GM19239 (cell line): Measurements from ENCODE around the gene ITPKB.
"Not testable (repeated sequence)": the region's sequence is repeated elsewhere in the genome, so short reads cannot be mapped to it uniquely, and the experiment has no call there.

ENCODE experiments used
- DNase-seq: peaks from one replicate; pipeline ENCODE4 v3.0.0; 2011; ENCODE audit warnings: low spot score; ENCODE audit not compliant: insufficient read length
- FAIRE-seq: peaks from 2 replicates; lab custom pipeline; 2011; peaks lifted over from hg19 to GRCh38; lab: Jason Lieb, UNC

The ITPKB gene

DNA sequence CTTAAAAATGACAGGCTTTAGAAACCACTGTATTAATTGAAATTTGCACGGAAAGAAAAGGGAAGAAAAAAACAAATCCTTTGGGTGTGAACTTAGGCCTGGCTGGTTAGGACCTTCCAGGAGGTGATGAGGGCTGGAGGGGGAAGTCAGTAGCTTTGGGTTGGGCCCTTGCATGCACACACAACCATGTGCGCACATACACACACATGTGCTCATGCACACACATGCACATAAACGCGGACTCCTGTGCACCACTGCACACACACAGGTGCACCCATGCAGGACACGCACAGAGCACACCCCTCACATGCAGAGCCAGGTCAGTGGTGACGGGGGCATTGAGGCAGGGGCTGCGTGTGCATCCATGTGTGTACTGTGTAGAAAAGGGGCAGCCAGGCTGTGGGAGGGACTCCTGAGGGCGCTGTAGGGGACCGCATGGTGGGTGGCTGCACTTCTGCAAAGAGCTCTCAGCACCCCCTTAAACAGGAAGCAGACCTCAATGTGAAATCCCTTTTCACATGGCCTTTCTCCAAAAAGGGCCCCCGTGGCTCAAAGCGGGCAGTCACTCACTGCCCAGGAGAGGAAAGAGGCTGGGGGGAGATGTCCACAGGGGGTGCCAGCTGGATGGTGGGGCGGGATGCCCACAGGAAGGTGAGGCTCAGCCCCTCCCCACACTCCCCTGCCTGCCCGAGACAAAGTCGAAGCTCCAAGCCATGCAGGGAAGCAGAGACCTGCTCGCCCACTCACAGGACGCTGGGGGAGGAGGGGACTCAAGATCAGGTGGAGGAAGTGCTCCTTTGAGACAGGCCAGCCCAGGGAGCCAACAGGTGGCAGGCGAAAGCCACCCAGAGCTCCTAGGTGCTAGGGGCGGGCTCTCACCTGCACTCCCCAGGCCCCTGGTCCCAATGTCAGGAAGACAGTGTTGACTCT, 95.2 kb downstream of the ITPKB start:
- FAIRE-seq (peak; percentile 82), DNase-seq (peak; percentile 54)

DNA sequence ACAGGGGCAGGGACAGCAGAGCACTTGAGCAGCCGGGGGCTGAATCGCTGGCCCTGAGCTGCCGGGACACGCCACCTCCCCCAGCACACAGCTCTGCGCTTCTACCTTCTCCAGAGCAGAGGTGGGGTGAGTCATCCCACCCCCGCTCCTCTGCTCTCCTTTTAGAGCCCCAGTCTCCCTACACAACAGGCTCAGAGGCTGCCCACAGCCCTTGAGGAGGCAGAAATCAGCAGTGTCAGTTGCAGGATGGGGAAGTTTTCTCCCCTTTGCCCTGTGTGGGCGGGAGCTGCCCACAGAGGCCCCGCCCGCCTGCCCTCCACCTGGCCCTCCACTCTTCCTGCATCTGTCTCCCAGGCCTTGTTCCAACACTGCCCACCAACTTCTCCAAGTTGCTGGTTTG, 95.9 kb downstream of the ITPKB start:
- DNase-seq (peak; percentile 60), FAIRE-seq (no peak)

DNA sequence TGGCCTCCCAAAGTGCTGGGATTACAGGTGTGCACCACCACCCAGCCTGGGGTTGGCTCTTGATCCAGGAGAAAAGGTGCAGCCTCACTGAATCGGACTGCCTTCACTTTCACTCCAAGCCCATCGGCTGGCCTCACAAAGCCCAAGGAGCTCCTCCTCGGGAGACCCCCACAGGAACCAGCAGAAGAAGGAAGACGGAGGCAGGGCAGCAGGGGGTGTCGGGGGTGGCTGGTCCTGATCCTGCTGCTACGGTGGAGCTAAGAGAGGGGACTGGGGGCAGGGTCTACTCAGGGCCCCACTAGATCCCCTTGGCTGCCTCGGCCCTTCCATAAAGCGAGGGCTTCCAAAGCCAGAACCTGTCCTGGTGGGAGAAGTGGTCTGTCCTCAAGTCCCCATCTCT, 96.7 kb downstream of the ITPKB start:
- no peak for FAIRE-seq
- DNase-seq: no peak

DNA sequence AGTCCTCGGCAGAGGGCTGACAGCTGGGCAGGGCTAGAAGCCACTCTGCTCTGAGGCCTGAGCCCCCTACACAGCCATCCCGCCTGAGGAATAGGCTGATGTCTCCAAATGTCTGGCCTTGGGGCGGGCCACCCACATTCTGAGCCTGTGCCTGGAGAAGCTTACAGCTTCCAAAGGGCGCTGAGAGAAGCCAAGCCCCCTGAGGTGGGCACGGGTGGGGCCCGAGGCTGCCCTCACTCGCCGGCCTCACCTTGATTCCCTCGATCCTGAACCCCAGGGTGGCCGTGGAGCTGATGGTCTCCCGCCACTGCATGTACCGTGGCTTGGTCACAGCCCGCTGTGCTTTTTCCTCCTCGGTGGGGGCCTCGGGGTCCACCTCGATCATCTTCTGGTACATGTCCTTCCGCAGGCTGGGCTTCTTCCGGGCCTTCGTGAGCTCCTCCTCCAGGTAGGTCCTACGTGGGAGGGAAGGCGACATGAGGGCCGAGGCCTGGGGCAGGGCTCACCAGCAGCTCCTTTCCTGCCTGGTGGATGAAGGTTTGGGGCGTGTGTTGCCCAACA, 97.3 kb downstream of the ITPKB start:
- DNase-seq (no peak), FAIRE-seq (no peak)

DNA sequence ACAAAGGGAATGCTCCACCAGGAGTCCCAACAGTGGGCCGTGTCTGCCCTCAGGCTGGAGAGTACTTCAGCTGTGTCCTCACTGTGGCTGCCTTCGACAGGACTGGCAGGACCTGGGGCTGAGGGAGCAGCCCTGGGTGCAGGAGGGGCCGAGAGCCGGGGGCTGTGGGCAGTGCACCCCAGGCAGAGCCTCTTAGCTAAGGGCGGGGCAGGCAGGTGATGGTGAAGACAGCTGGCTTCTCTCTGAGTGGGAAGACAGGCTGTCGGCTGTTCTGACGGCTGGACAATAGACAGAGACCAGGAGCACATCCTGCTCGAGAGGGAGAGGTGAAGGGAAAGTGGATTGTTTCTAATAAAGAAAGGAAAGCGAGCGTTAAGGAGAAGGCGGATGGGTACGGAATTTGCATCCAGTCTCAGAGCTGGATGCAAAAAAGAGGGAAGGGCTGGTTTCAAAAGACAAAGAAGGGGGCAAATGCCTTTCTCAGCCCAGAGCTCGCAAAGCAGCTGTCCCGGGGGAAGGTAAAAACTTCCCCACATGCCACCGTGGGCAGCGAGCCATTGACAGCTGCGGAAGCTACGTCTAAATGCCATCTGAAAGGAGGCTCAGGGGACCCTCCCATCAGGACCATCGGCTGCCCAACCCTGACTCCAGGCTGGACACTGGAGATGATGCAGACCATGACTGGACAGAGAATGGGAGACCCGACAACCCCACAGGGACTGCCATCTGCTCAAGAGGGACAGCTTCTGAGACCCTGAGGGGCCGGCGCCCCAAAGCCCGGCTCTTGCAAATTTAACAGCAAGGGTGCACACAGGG, 98.6 kb downstream of the ITPKB start:
- DNase-seq: no peak
- no peak for FAIRE-seq

DNA sequence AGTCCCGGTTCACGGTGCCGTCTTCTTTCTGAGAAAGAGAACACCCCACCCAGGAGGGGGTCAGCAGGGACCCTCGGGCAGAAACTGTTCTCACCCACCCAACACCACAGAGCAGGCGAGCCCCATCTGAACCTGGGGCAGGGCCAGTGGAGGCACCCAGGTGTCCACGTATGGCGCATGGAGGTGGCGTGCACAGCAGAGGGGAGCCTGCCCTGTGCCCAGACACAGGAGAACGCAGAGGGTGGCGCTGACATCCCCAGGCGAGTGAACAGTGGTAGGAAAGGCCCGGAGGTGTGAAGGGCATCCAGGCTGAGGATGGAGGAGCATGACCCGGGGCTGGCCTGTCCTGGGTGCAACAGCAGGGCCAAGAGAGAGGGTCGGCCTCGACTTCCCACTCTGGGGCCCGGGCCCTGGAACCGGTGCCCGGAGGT, 99.4 kb downstream of the ITPKB start:
- no peak for DNase-seq
- FAIRE-seq: no peak

DNA sequence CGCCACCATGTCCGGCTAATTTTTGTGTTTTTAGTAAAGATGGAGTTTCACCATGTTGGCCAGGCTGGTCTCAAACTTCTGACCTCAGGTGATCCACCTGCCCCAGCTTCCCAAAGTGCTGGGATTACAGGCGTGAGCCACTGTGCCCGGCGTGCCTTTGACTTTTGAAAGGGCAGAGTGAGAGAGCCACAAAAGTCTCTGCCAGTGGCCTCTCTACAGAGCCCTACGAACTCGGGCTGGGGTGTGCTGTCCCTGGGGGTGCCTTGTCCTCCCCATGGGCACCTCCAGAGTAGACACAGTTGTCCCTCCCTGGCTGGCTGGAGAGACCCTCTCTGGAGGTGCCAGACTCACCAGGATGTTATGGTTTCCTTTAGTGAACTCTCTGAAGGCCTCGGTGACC, 99.9 kb downstream of the ITPKB start:
- not testable (repeated sequence) for FAIRE-seq, DNase-seq

DNA sequence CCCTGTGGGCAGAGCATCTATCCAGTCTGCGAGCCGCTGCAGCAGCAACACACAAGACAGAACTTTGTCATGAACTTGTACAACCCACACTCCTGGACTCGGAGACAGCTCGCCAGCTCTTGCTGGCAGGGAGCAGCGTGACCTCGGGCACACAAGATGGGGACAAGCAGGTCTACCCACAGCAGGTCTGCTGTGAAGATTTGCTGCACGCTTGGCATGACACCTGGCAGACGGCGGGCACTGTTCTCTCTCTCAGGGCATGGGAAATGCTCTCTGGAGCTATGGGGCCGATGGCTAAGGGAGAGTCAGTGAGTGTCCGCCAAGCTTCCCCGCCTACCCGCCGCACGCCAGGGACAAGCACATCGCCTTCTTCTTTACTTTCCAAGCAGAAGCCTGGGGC, 100.5 kb downstream of the ITPKB start:
- FAIRE-seq: no peak
- no peak for DNase-seq

DNA sequence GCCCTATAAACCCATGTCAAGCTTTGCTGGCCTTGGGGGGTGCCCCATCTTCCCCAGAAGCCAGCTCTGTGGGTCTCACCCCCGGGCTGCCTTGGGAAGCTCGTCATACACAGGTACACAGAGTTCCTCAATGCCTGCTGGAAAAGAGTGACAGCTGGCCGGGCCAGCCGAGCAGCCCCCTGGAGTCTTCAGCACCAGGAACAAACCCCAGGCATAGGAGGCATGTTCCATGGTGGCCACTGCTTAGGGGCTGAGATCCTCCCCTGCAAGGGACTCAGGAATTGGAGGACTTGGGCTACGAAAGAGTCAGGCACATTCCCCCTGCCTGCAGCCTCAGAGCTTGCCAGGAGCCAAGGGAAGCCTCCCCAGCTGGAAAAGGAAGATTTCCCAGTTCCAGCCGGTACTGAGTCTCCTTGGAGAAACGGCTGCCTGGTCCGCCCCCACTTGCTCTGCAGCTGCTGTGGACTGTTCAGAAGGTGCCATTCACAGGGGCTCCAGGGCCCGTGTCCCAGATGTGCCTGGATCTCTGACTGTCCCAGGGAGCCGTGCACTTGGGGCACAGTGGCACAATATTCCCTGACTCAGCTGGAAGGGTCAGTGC, 101.0 kb downstream of the ITPKB start:
- DNase-seq (no peak), FAIRE-seq (no peak)

DNA sequence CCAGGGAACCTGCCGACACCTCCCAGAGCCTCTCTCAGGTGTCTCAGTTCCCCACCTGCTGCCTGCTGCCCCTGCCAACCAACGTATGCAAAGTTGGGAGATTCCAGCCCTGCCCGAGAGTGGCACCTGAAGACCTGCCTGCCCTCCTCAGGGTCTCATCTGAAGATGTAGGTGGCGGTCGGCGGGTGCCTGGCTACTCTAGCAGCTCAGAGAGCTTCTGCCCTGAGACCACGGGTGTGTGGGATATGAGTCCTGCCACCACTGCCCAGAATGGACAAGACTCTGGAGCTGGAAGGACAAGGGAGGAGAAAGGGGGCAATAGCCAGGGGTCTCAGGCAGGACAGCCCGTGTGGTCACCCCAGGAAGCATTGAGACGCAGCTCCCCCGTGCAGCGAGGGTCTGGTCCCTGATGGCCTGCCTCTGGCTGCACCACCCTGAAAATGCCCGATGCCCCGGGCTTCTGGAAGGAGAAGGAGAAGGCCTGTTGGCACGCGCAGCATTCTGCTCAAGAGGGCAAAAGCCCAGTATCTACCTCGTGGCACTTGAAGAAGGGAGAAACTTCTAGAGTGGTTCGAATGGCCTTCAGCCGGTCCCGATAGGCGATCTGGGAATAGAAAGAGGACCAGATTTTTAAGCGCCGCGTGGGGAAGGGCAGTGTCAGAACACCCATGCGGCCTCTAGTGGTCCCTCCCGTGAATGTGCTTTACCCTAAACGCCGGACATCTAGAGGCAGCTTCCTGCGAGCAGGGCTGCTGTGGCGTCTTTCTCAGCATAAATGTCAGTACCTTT, 101.7 kb downstream of the ITPKB start:
- DNase-seq (no peak), FAIRE-seq (no peak)

DNA sequence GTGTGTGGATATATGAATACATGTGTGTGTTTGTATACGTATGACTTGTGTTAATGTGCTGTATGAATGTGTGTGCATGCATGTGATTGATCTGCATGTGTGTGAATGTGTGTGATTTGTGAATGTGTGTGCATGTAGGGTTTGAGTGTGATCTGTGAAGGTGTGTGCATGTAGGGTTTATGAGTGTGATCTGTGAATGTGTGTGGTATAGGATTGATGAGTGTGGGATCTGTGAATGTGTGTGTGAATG, 102.3 kb downstream of the ITPKB start:
- FAIRE-seq: no peak
- no peak for DNase-seq

DNA sequence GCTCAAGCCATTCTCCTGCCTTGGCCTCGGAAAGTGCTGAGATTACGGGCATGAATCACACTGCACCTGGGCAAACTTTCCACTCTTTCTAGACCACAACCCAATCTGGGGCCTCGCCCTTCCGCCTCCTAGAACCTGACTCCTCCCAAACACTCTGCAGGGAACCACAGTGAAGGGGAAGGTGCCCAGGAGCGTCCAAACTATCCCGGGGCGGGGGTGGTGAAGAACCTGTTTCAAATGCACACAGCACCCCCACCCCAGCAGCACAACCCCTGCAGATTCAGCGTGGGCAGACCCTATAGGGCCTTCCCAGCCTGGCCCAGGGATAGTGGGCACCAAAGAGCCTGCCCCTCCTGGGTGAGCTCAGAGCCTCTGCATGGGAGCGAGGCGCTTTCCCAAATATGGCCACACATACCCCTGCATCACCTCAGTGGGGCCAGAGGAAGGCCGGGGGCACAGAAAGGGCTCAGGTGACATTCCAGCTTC, 103.6 kb downstream of the ITPKB start:
- DNase-seq (no peak), FAIRE-seq (no peak)

DNA sequence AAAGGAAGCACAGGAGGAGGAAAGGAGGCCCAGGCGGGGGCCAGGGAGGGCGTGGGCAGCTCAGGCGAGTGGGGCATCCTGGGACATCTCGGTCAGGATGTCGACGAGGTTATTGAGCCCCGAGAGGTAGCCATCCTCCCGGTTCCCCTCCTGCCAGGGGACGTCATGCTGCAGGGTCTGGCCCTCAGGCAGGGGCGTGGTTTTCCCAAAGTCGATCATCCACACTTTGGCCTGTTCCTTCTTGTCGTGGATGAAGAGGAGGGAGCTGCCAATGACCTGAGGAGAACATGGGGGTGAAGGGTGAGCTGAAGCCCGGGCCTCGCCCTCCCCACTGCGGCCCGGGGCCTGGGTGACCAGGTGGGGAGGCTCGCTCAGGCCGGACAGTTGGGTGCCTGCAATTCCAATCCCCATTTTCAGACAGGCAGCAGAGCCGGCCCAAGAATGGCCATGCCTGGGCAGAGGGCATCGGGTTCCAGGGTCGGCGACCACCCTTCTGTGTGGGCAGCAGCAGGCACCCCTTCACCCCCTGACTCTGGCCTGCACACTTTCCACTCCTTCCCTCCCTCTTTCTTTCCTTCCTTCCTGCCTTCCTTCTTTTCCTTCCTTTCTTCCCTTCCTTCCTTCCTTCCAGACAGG, 104.4 kb downstream of the ITPKB start:
- no peak for DNase-seq
- FAIRE-seq: peak; percentile 64

DNA sequence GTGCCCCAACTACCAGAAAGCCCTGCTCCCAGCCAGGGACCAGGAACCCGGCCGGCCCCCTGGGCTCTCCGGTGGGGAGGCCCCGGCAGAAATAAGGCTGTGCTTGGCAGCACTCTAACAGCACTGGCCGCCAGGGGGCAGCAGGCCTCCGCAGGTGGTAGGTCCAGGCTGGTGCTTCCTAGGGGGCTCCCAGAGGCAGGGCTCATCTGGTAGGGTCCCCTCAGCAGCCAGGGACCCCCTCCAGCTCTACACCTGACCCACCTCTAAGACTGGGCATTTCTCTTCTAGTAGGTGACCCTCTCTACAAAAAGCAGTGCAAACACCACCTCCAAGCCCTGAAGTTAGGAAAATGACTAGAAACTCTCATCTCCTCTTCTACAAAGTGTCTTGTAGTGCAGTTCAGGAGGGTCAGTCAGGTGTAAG, 104.9 kb downstream of the ITPKB start:
- FAIRE-seq (peak; percentile 70), DNase-seq (peak; percentile 71)

DNA sequence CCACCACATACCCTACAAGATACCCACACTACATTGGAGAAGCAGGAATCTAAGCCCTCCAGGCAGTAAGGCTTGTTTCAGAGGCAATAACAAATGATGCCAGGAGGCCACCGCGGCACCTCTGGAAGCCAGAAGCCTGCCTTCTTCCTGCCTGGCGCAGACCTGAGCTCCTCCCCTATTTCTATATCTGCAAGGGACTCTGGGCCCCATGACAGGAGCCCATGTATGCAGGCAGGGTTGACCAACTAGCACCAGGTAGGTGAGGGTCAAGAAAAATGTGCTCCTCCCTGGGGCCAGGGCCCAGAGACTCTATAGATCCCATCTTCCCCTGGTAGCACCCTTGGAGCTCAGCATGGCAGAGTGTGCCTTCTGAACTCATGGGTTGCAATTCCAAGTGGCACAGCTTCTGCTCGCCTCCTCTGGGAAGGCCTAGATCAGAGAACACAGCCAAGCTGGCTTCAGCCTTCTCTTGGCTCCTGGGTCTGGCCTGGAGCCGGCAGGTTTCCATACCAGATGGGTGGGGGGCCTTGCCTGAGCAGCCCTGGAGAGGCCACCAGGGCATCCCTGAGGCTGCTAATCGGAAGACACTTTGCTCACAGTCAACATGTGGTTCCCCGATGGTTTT, 105.4 kb downstream of the ITPKB start:
- DNase-seq: no peak
- FAIRE-seq: peak; percentile 4

DNA sequence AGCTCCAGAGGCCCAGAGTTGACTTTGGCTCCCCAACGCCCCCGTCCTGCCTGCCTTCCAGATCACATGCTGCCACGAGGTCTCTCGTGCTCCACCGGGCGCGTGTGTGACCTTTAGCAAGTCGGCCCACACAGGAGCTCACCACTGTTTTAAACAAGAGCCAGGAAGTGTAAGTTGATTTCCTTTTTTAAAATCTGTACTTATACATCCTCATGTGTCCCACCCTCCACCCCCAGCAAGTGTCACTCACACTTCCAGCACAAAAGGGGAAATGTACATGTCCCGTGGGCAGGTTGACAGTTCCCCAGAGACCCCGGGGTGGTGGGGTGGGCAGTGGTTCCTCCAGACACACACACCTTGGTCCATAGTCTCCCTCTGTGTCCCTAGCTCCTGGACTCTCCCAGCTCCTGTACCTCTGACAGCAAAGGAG, 106.1 kb downstream of the ITPKB start:
- DNase-seq (no peak), FAIRE-seq (no peak)

DNA sequence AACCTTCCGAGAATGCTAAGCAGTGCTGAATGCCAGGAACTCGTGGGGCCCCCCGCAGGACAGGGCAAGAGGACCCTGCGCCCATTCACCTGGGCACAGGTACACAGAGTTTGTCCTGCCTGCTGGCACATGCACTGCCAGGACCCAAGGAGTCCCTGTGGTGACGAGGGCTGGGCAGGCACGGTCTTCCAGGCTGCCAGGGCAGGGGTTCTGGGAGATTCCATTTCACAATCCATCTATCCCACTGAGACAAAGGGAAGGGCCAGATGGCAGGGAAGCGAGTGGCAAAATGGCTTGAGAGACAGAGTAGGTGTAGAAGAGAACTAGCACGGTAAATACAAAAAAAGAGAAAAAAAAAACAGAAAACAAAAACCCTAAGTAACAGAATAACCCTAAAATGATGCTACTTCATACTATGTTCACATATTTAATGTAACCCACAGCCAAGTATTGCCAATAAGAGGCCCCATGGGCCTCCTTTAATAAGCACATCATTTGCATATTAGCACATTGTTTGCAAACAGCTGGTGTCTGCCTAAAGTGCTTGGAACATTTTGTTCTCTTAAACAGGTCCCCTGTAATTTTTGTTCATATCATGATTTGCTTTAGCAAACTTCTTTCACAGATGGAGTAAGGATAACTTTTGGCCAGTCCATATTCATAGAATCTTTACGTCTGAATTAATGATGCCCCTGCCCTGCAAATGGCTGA, 106.8 kb downstream of the ITPKB start:
- DNase-seq (no peak), FAIRE-seq (no peak)

DNA sequence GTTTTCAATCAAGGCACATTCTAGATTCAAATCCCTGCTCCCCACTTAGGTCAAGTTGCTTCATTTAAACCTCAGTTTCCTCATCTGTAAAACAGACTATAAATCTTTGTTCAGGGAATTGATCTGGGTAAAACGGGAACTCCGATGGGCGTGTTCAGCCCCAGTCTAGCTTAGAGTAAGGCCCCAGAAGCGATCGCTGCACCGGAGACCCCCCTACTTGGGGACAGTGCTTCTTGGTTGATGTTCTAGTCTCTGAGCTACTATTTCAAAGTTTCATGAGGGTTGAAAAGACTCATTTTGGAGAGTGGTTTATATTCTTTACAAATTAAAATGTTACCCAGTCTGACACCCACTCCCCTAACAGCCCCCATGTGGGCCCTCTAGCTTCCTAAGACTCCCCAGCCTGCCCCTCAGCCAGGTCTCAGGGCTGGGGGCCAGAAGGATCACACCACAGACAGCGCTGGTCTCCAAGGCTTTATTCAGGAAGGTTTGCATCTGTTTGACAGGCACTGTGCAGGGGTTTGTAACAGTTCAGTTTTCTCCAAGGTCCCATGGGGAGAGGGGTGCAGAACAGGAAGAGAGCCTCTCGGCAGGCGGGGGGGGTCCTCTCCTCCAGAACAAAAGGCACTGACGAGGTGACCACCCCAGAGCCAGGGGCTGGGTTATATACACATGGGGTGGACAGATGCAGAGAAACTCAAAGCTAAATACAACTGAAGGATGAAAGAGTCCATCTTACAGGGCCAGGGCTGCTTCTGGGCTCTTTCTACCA, 107.7 kb downstream of the ITPKB start:
- FAIRE-seq: no peak
- no peak for DNase-seq
